Keratinocyte (primary cell): ENCODE measurements around the gene STK4.

Source experiments
- EZH2 ChIP-seq: IDR thresholded peaks from one replicate; pipeline ENCODE4 v1.6.1; 2012; ENCODE audit warnings: inconsistent platforms, mild to moderate bottlenecking, low read length, moderate library complexity
- TF ChIP-seq, protein P1 (sequence below), 3 experiments: IDR thresholded peaks in 1 of 3; conservative IDR thresholded peaks in 1 of 3; optimal IDR thresholded peaks in 1 of 3; 2 replicates in 2 of 3; 3 replicates in 1 of 3; pipeline versions ENCODE3 to v1.5.1; 2011; ENCODE audit warnings: low read length in 3 of 3, mild to moderate bottlenecking in 3 of 3, moderate library complexity in 2 of 3, control low read depth in 1 of 3, inconsistent platforms in 1 of 3; ENCODE audit not compliant: insufficient read depth in 2 of 3; ENCODE audit errors: extremely low read depth in 1 of 3

DNA sequence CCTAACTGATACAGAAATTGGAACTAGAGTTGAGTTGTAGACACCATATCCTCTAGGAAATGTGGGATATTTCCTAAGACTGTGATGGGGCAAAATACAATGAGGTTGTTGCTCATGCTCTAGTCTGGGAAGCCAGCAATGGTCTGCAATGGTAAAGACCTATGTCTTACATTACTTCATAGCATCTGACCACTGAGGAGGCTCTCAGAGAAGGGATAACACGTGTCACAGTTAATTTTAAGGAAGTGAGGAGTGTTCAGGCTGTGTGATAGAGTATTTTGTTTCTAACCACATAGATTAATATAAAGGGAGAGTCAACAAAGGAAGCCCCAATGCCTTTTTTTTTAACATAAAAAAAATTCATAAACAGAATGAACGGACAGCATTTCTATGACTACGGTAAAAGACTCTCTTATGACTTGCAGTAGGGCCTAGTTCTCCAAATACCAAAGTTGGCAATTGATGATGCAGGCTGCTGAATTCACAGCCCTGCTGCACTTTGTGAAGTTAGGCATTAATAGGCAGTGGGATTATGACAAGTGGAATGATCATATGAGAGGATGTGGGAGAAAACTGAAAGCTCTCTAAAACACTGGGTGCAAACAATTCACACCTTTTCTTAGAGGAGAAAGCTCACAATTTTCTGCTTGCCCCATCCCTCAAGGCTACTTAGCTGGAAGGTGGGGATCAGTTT is 120.9 kb downstream of the STK4 start:
- no peak for TF ChIP-seq EZH2
- TF ChIP-seq, protein P1, sequence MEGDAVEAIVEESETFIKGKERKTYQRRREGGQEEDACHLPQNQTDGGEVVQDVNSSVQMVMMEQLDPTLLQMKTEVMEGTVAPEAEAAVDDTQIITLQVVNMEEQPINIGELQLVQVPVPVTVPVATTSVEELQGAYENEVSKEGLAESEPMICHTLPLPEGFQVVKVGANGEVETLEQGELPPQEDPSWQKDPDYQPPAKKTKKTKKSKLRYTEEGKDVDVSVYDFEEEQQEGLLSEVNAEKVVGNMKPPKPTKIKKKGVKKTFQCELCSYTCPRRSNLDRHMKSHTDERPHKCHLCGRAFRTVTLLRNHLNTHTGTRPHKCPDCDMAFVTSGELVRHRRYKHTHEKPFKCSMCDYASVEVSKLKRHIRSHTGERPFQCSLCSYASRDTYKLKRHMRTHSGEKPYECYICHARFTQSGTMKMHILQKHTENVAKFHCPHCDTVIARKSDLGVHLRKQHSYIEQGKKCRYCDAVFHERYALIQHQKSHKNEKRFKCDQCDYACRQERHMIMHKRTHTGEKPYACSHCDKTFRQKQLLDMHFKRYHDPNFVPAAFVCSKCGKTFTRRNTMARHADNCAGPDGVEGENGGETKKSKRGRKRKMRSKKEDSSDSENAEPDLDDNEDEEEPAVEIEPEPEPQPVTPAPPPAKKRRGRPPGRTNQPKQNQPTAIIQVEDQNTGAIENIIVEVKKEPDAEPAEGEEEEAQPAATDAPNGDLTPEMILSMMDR (optimal IDR thresholded peaks at IDR 0.05 in 1 of 3, IDR thresholded peaks at IDR 0.05 in 1 of 3, conservative IDR thresholded peaks at IDR 0.05 in 1 of 3; ENCODE audit: extremely low read depth in 1 of 3, insufficient read depth in 2 of 3, low read length in 3 of 3) = no peak
